ENCODE results near the gene SUN3.
"Not testable (repeated sequence)": the region's sequence is repeated elsewhere in the genome, so short reads cannot be mapped to it uniquely, and the experiment has no call there.

The SUN3 gene

DNA sequence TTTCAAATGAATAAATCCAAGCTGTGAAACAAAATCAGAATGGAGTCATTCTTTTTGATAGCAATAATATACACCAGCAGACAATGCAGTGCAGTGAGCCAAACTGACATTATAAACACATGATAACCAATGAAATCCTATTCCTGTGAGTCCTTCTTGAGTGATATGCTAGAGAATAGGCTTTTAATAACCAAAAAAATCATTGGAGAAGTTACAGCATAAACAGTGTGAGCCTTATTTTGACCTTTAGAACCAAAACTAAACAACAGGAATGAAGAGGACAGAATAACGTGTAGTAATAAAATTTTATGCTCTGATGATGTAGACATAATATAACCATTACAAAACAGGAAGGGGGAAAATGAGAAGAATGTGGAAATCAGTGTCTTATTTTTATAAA, 58.1 kb downstream of the SUN3 start:
- DNase-seq, result no peak

DNA sequence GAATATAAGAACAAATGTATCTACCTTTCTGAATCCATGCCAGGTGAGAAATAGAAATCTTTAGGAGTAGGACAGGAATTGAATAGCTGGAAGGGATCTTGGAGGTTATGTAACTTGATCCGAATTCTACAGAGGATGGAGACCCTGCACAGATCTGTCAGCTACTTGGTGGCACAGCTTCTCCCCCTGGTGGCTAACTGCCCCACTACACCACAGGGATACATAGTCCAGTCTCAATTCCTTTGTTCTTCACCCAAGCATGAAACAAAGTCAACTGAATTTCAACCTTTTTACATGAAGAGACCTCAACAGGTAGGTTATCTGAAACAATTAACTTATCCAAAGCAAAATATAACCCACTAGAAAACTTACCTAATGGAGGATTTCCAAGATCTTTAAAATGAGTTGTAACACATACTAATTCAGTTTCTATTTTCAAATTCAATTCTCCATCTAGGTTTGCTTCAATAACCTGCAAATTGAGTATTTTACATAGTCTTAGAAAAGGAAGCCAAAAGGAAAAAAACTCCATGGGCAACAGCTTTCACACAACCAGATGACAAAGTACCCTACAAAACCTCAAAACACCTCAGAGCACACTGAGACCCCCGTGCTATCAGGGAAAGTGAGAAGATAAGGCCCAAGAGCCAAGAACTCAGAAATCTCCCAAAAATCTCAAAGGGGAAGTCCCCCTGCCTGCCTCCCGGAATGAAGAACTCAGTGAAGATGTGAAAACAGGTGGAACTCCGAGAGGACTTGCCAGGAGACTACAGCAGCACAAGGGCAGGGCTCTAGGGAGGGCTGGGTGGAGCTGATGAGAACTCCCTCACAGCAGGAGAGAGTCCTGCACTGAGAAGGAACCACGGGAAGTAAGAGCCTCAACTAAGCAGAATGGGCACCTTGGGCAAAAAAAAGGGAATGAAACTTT, 59.8 kb downstream of the SUN3 start:
- DNase-seq, result peak; percentile 27

DNA sequence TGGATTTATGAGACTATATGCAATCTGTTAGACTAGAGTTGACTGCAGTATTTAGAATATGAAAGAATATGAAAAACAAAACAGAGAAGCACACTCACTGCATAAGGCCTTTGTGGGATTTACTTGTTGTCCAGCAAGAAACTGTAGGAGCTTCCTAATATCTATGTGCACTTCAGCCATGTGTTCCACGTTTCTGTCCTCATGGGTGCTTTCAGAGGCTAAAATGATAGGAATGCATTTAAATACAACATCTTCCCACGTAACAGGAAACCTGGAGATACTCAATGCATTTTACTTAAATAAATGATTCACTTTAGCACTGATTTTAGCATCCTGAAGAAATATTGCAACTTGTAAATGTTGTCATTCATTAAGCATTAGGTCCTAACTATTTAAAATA, 61.2 kb downstream of the SUN3 start:
- no peak for DNase-seq

DNA sequence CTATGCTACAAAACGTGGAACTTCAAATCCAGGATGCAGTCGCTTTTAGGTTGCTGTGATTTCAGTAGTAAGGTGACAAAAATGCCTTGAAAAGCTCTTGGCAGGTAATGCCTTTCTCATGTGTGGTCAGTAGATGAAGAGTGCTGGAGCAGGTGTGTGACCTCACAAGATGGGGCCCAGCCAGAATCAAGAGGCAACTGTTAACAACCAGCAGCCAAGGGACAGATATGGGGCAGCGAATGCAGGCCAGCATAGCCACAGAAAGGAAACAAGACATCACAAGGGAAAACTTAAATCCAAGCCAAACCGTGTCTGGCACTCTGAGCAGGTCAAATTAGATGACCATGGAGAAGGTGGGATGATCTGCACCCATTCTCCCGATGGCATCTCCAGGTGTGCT, 61.8 kb downstream of the SUN3 start:
- DNase-seq, result no peak

DNA sequence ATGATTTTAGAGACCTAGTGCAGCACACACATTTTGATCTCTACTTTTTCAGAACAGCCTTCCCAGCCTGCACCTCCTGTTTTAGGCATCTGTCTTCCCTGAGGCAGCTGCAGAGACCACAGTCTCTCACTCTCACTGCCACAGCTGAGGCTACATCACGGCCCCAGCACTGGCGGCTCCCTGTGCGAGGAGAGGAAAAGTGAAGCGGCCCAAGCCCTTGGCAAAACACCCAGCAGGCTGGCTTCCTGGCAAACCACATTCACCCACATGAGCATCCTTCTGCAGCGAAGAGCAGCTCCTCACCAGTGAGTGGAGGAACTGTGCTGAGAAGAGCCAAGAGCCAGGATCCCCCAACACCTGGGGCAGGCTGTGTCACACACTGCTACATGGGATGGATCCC, 63.5 kb downstream of the SUN3 start:
- DNase-seq, result no peak

DNA sequence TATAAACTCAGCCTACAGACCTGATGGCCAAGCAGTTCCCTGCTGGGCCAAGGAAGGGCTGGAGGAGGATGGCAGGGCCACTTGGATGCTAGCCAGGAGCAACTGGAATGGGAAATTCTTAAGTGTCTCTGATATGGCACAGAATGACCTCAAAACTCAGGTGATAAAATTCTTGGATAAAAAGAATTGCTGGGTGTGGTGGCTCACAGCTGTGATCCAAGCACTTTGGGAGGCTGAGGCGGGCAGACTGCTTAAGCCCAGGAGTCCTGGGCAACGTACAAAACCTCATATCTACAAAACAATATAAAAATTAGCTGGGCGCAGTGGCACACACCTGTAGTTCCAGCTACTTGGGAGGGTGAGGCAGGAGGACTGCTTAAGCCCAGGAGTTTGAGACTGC, 66.6 kb downstream of the SUN3 start:
- DNase-seq, result no peak

DNA sequence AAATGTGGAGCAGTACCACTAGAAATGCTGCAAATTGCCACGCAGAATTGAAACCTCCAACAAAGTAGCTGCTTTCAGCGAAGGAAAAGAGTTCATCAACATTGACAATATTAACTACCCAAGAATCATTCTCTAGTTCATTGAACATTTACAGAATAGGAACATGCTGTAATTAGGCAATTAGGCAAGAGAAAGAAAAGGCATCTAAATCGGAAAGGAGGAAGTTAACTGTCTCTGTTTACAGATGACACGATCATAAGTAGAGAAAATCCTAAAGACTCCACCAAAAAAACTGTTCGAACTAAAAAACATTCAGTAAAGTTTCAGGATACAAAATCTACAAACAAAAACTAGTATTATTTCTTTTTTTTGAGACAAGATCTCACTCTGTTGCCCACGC, 71.8 kb downstream of the SUN3 start:
- DNase-seq, result no peak

DNA sequence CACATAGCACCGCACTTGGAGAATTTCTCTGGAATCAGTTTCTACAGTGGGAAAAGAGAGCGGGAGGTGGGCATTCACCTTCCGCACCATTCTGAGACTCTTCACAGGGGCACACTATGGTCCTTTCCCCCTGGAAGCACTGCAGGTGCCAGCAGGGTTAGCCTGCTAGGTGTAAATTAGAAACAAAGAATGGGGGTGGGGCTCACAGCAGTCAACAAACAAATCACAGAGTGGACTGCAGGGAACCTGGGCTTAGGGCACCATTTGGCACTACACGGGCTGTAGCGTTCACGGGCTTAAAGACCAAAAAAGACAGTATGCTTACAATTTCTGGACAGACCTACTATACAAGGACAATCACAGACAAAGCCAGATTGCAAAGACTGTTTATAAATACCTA, 72.7 kb downstream of the SUN3 start:
- DNase-seq, result no peak

DNA sequence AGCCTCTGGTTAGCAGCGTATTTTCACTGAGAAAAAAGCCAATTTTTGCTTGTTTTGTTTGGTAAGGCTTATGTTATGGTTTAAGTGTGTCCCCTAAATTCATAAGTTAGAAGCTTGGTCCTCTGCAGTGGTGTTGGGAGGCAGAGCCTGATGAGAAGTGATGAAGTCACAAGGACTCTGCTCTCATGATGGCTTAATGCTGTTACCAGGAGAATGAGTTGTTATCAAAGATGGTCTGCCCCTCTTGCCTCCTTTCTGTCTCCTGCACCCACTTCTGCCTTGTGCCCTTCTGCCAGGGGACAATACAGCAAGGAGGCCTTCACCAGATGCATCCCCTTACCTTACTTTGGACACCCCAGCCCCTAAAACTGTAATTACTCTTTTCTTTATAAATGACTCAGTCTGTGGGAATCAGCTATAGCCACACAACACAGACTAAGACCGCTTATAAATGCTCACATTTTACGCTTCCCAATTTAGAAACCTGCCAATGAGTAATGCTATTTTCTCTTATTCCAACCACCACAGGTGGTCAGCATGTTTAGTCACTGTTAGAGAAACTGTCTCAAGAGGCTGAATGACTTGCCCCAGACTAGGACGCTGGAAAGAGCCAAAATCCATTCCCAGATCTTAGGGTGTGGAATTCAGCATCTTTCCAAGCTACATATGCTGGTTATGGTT, 74.5 kb downstream of the SUN3 start:
- DNase-seq, result no peak

DNA sequence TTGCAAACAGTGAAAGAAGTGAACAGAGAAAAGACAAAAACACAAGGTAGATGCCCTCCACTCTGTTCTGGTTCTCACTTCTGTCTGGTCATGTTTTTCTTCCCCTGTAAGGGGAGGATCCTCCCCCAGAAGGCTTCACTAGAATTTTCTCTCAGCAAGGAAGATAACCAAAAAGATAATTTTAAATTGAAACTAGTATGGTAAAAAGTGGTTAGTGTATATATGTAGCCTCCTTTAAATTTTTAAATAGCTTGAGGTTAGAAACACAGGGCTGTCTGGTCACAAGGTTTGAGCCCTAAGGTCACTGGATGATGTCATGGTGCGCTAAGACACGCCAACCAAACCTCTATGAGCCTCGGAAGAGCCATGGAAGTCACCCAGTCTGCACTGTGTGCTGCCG, 75.1 kb downstream of the SUN3 start:
- DNase-seq, result no peak

DNA sequence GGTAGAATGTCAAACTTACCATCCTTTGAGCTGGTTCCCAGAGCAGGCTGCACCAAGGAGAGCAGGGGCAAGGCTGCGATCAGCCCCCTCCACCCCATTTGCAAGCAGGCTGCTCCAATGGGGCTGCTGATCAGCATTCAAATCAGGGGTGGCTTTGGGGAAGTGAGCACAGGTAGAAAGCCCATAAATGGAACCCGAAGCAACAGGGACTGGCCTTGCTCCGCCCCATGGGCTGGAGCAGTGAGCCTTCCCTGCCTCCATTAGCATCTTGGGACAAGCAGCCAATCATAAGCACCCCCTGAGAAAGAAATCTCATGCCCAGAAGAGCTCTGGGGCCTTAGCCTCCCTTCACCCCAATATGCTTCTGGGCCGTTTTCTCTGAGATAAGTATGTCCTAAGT, 76.7 kb downstream of the SUN3 start:
- DNase-seq, result no peak

DNA sequence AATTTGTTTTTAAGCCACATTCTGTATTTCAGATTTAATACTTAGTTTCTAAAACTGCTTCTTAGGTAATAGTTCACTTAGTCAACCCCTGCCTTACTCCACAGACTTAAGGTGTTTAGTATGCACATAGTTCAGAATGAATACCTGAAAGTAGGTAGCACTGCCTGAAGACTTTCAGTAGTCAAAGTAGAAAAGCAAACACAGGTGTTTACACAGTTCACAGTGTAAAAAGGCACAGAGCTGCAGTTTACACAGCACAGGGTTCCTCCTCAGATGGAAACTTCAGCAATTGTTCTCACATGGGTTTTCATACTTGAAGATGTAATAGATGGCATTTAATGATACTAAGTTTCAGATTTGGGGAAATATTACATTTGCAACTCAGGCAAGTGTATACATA, 77.5 kb downstream of the SUN3 start:
- no peak for DNase-seq

DNA sequence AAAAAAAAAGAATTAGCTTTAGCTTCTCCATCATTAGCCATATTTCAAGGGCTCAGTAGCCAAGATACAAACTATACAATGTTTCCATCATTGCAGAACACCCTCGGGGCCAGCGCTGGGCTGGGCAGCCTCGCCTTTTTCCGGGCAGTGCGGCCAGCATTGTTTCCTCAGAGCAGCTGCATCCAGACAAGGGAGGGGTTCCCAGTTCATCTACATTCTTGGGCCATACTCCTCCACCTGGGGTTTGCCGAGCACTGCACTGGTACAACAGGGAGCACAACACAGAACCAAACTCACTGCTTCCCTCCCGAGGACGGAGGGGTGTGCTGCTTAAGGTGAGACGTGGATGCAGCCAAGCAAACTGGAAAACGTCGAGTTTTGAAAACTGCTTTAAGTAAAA, 78.2 kb downstream of the SUN3 start:
- no peak for DNase-seq

DNA sequence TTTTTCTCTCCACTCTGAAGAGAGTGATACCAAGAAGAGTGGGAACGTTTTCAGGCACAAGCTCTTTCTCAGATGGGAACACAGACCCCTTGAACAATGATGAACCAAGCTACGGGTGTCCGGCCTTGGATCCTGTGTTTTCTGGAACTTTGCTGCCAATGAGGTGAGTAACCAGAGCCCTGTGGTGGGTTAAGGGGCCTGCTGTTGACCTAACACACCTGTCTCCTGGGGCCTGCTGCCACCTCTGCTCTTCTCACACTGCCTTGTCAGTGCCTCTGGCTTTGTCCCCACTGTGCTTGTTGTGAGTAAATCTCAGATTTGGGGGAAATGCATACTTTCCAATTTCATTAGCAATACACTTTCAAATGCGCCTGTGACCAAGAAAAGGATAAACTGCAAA, 79.2 kb downstream of the SUN3 start:
- no peak for DNase-seq

DNA sequence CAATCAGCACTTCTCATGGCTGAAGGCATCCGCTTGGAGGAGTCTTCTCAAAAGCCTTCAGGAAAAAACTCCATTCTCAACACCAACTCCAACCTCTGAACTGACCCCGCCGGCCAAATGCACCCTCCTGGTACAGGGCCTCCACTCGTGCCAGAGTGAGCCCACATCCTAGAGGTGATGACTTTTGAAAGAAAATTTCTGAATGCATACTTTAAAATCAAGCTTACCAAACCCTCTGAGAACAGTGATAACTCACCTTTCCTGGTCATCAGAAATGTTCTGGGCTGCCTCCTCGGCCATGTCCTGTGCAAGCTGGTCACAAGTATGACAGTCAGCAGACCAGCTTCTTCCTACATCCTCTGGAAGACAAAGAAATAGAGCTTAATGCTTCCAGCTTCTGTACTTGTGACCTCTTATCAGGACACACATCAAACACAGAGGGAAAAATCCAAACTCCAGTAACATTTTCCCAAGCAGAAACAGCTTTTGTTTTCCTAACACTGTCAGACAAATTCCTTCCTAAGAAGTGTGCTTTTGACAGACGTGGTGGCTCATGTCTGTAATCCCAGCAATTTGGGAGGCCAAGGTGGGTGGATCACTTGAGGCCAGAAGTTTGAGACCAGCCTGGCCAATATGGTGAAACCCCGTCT, 80.6 kb downstream of the SUN3 start, which contains the start of gene PKD1L1:
TSS of gene PKD1L1 (minus strand) at position 326 of the 650 bp plus-strand sequence. CDS start at position 300, 26 bp downstream.
- DNase-seq, result no peak

DNA sequence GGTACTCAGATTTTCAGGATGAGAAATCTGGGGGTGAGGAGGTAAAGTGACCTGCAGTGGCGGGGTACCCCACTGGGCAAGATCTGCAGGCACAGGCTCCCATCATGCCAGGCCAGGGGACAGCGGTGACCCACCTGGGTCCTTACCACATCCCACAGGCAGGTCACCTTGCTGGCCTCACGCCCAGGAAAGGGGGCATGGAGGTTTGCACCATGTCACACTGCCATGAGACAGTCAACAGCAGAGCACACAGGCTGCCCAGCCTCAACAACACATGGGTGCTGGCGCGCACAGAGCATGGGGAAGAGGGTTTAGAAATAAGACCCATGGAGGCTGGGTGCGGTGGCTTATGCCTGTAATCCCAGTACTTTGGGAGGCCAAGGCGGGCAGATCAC, 81.6 kb downstream of the SUN3 start:
- DNase-seq, result no peak

DNA sequence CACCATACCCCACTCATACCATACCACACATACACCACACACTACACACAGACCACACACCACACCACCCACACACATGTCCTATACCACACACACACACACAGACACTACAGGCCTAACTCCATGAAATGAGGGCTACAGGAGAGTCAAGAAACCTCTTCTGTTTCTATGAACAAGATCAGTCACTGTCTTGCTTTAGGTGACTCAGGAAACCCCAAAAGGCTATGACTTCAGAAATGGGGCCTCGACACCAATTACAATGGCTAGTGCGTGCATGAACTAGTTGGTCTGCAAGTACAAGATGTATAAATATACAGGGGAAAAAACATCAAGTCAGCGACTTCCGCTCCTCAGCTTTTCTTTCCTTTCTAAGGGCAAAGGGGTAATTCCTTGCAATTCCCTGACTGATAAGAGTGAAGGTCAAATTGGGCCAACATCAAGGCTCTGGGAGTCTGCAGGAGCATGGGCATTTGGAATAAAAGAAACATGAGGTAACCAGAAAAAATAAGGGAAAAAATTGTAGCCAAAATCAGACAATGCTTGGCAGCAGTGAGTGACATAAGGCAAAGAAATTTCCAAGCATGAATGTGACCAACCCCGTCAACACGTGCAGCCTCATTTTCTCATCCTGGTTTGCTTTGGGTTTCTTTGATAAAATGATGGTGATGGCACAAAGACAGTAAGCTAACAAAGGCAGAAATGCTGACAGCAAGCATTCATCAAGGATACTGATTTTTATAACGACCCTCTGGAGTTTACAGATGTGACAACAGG, 82.1 kb downstream of the SUN3 start:
- DNase-seq, result no peak

DNA sequence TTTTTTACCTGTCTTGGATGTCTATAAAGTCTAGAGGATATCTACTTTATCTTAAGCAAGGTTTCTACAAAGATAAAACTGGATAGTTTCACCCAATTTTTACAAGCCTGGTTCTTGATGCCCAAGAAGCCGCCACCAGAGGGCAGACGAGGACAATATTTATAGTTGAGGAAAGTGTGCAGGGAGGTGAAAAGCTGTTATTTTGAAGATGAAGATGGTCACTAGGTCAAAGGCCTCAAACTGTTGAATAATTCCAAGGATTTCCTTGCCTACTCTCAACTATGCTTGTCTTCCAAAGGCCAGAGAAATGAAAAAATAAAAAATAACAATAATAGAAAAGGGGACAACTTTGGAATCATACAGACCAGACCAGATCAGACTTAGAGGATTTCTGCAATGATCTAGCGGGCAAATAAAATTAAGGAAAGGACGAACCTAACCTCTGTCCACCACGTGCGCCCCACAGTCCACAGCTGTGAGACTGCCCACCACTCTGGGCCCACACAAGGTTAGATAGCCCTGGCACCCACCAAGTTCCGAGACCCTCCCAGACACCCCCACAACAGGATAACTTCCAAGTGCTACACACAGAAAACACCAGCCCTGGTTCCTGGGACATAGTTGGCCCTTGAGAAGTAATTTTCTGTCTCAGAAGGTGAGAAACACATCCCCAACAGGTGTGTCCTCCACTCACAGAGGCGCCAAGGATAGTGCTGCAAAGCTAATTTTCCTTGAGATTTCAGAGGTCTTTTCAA, 83.5 kb downstream of the SUN3 start:
- DNase-seq, result peak; percentile 5

DNA sequence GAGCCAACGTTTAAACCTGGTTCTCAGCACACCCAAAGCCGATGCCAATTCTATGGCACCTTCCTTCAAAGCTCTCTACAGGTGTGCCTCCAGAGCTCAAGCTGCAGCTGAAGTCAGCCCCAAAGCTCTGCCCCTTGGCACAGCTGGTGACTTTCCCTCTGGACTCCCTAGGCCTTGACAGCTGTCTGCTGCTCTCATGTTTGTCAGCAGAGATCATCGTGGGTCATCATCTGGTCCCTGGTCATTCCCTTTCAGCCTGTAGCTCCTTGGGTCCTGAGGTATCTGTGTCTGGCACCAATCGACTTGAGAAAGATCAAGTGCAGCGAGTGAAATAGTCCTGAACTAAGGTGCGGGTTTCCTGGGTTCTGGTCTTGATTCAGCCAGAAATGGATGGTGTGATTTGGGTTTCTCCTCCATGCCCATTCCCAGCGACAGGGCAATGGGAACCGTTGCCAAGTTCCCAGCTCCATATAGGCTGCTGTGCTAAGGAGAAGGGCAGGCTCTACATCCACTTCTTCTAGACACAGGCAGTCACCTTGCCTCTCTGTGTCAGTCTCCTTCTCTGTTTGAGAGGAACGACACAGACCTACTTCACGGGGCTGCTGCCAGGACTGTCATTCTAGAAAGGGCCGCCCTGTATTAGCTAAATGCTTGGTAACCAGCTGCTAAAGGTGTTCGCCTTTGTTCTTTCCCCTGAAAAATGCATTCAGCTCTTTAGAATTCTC, 84.2 kb downstream of the SUN3 start:
- DNase-seq, result no peak

DNA sequence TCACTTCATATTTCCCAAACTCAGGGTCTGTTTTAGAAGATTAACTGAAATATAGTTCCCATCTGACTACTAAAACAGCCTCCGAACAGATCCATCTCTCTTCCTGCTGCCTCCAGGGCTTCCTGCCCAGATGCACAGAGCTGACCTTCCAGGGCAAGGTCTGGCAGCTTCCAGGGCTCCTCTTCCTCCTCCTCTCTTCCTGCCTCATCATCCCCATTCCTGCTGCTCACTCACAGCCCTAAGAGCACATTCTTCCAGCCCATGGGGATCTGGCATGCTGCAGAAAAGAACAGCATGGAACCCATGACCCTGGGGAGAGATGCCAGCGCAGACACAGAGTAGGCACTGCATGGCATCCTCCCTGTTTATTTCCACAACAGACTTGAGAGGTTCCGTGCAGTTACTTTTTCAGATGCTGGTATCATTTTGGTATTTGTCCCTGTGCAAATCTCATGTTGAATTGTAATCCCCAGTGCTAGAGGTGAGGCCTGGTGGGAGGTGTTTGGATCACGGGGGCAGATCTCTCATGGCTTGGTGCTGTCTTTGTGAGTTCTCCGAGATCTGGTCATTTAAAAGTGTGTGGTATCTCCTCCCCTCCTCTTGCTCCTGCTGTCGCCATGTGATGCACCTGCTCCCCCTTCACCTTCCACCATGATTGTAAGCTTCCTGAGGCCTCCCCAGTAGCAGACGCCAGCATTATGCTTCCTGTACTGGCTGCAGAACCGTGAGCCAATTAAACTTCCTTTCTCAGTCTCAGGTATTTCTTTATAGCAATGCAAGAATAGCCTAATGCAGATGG, 85.0 kb downstream of the SUN3 start:
- no peak for DNase-seq

DNA sequence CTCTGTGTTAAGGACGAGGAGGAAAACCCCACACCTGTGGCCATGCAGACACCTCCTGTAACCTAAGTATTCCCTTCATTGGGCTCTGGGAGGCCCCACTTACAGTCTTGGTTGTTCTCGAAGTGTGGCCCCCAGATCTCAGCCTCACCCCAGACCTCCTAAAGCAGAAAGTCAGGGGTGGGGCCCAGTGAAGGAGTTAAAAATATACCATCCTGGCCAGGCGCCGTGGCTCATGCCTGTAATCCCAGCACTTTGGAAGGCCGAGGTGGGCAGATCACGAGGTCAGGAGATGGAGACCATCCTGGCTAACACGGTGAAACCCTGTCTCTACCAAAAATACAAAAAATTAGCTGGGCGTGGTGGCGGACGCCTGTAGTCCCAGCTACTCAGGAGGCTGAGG, 86.3 kb downstream of the SUN3 start:
- DNase-seq, result not testable (repeated sequence)

All from NCI-H2029 treated with DMSO at 0.1 percent for 48 hours (cell line).